ENCODE results near the gene ADAMTS13. TPM values are rescaled to one million over a fixed set of nuclear protein-coding genes. Genes with fewer than 3 reads are reported as not detected.

Gene ADAMTS13
- total RNA-seq, 4 donors from 2014 or later: 1.0 to 2.2 (median 1.4) TPM

- no peak for TF ChIP-seq POLR2A (IDR thresholded peaks at IDR 0.05)
- TF ChIP-seq CTCF (IDR thresholded peaks at IDR 0.05 in 4 of 5, conservative IDR thresholded peaks at IDR 0.05 in 1 of 5): no peak
- ATAC-seq (no peak), DNase-seq (no peak)
- in situ Hi-C loops (cut with MboI; ENCODE audit: low sequenced_read_pairs in 4 of 4) (loop anchor here in 1 of 4 donors (5.0 kb wide), 1 partner anchor 74 kb away; no protein-coding TSS in a partner anchor), intact Hi-C loops (cut with DNase I; ENCODE audit: low total_unique reads) (no loop called here)
- Histone ChIP-seq H3K36me3 (peaks cover 0 to 53% of the 10 kb centered on the region in 2 donors), H3K4me1 (peaks cover 16 to 17% of the 10 kb centered on the region in 2 donors), H3K27me3 (no peaks in the 10 kb centered on the region), H3K4me3 (no peak overlapping the region), H3K27ac (no peak overlapping the region), H3K9me3 (no peaks in the 10 kb centered on the region)
Observed at GRCh38 chr9:133408042-133408441, 14.1 kb upstream of the ADAMTS13 start.

- peaks cover 21 to 23% of the 10 kb centered on the region in 2 donors for H3K4me1 ChIP-seq
- H3K27ac ChIP-seq: no peak overlapping the region
- H3K27me3 ChIP-seq: no peaks in the 10 kb centered on the region
- in situ Hi-C loops (cut with MboI; ENCODE audit: low sequenced_read_pairs in 4 of 4): loop anchor here in 2 of 4 donors (10.0 kb wide), 1 partner anchor 70 kb away; no protein-coding TSS in a partner anchor
- intact Hi-C loops (cut with DNase I; ENCODE audit: low total_unique reads): loop anchor here (5.0 kb wide), 2 partner anchors 38 to 743 kb away; partner anchors contain the start of genes GTF3C4, STKLD1 and SURF4
- DNase-seq: no peak
- H3K4me3 ChIP-seq: no peak overlapping the region
- no peak for ATAC-seq
- TF ChIP-seq POLR2A (IDR thresholded peaks at IDR 0.05): no peak
- no peaks in the 10 kb centered on the region for H3K9me3 ChIP-seq
- H3K36me3 ChIP-seq: peaks cover 0 to 47% of the 10 kb centered on the region in 2 donors
Observed at GRCh38 chr9:133415170-133415569, 7.0 kb upstream of the ADAMTS13 start.

- Histone ChIP-seq H3K27ac (peak within 1 kb of the TSS; percentile 74 to 86 (median 84)), H3K27me3 (no peaks in the 10 kb centered on the region), H3K4me1 (peaks cover 21 to 23% of the 10 kb centered on the region in 2 donors), H3K36me3 (peaks cover 0 to 21% of the 10 kb centered on the region in 2 donors), H3K4me3 (peak within 1 kb of the TSS; percentile 79 to 82 (median 82)), H3K9me3 (no peaks in the 10 kb centered on the region)
- TF ChIP-seq POLR2A (IDR thresholded peaks at IDR 0.05) (peak; percentile 17 to 45), CTCF (IDR thresholded peaks at IDR 0.05 in 4 of 5, conservative IDR thresholded peaks at IDR 0.05 in 1 of 5) (peak in 1 of 5 experiments; percentile 7)
- peak; percentile 58 to 74 for DNase-seq
- intact Hi-C loops (cut with DNase I; ENCODE audit: low total_unique reads) (loop anchor here (1.0 to 5.0 kb wide), 4 partner anchors 40 to 746 kb away; partner anchors contain the start of genes GTF3C4, STKLD1, SURF4 and SURF6), in situ Hi-C loops (cut with MboI; ENCODE audit: low sequenced_read_pairs in 4 of 4) (loop anchor here in 2 of 4 donors (10.0 kb wide), 1 partner anchor 67 kb away; no protein-coding TSS in a partner anchor)
- ATAC-seq: peak; percentile 94 to 95
Observed at GRCh38 chr9:133417541-133418461, 4.4 kb upstream of the ADAMTS13 start, which contains the start of gene REXO4. Gene REXO4 (minus strand): TSS chr9:133418010. CDS start chr9:133417844, 166 bp downstream.

- in situ Hi-C loops (cut with MboI; ENCODE audit: low sequenced_read_pairs in 4 of 4) (loop anchor here in 2 of 4 donors (10.0 kb wide), 1 partner anchor 66 kb away; no protein-coding TSS in a partner anchor), intact Hi-C loops (cut with DNase I; ENCODE audit: low total_unique reads) (loop anchor here (2.0 to 5.0 kb wide), 3 partner anchors 42 to 747 kb away; partner anchors contain the start of genes GTF3C4, STKLD1 and SURF4)
- H3K4me3 ChIP-seq: peak overlapping the region in 2 of 4 donors; percentile 82
Observed at GRCh38 chr9:133419005-133419404, 3.2 kb upstream of the ADAMTS13 start.

More at GRCh38 chr9:133419005-133419404, 3.2 kb upstream of the ADAMTS13 start:
- Histone ChIP-seq H3K36me3 (peaks cover 0 to 11% of the 10 kb centered on the region in 2 donors), H3K27ac (peak overlapping the region in 1 of 4 donors; percentile 85), H3K4me1 (peaks cover 21 to 23% of the 10 kb centered on the region in 2 donors), H3K9me3 (no peaks in the 10 kb centered on the region), H3K27me3 (no peaks in the 10 kb centered on the region)
- ATAC-seq: no peak
- TF ChIP-seq POLR2A (IDR thresholded peaks at IDR 0.05) (no peak), CTCF (IDR thresholded peaks at IDR 0.05 in 4 of 5, conservative IDR thresholded peaks at IDR 0.05 in 1 of 5) (no peak)
- no peak for DNase-seq
